Activated CD4-positive, alpha-beta T cell treated with anti-CD3 and anti-CD28 coated beads, Interleukin-2, amount 50 U/mL, for 4 hours (primary cell): Measurements from ENCODE around the gene SNX30.

Experiments used
- DNase-seq, 2 experiments: peaks; one replicate each; pipeline ENCODE4 v3.0.0-alpha.2; 2020

Gene SNX30

DNA sequence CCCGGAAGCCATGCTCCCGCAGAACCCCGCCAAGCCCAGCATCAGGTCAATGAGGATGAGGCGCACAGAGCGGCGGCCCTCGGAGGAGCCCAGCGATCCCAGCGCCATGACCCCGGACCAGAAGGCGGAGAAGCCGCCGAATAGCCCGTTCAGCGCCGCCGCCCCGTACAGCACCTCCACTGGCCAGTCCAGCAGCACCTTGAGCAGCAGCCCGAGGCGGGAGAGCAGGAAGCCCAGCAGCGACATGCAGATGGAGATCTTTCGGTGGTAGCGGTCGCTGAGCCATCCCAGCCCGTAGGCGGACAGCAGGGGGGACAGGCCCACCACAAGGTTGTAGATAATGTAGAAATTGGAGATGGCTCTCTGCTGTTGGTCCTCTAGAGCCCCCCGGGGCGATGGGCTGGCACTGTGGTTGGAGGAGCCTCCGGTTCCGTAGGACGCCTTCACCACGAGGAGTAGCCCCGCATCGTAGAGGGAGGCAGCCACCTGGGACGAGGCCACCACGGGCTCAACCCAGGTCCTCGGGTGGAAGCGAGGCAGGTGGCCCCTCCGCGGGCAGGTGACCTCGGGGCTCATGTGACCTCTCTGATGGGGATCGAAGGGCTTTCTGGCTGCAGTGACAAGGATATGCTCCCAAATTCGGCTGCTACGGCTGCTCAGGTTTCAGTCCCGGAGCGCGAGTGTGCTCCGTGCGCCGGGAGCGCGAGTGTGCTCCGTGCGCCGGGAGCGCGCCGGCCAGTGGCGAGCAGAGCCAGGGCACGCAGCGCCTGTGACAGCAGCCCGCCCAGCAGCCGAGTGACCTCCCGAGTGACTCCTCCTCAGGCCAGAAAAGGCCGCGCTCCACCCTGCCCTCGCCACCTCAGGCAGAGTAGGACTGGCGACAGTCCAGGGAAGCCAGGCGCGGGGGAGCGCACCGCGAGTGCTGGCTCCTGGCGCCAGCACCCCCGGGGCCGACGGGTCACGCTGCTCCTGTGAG lies 139.8 kb downstream of the SNX30 start, which contains the start of gene SLC46A2:
Gene SLC46A2 (minus strand): TSS at position 771 of the 976 bp plus-strand sequence. CDS start 195 bp downstream, at position 576.
- DNase-seq, result no peak

DNA sequence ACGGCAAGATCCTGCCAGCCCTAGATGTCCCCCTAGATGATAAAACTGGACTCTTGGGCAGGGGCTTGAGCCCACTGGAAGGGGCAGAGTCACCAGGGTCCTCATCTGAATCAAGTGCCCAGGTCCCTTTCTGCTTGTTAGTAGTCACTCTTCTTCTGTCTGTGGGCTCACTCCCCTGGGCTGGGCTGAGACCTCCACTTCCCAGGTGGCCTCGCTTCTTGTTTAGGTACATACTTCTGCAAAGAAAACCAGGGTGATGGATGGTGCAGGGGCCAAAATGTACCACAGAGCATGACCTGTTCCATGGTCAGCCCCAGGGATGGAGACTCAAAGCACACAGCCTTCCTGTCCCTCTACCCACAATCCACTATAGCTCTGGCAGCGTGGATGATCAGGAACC lies 141.0 kb downstream of the SNX30 start:
- DNase-seq, result no peak

DNA sequence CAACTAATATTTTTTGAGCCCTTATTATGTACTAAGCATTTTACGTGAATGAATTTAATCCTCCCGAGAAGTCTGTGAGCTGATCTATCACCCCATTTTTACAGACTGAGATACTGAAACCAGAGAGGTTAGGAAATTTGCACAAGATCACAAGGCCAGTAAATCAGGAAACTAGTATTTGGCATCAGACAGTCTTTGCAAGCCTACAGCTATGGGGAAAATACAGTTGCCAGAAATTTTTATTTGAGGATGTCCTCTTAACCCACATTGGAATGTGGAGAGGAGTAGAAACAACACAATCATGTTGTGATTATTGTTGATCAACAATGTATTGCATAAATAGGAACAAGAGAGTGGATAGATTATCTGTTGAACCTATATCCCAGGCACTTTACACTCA lies 142.4 kb downstream of the SNX30 start:
- no peak for DNase-seq

DNA sequence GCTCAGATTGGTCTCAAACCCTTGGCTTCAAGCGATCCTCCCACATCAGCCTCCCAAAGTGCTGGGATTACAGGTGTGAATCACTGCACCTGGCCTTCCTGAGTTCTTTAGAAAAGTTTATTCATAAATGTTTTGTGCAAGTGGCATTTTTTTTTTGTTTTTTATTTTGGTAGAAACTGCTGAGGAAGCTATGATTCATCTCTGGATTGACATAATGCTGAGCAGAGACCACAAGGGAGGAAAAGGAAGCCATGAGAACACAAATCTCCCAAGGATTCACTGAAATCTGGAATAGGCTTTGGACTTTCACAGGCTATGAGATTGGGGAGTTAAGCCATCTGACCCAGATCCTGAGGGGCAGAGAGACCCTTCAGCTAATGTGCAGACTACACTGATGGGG lies 143.5 kb downstream of the SNX30 start:
- DNase-seq, result no peak

DNA sequence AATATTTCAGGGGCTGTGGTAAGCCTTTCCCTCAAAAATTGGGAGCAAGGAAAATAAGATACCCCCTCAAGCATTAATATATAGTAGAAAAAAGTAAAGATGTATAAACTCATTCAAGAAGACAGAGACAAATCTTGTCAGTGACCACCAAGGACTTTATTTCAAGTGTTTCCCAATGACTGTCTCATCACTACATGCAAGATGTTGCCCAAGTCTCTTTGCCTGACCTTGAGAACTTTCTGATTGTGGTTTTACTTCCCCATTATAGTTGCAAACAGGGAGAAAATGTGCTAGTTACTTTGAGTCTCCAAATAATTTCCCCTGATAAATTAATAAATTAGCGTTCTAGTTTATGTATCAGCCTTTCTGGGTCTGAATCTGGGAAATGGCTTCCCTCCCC lies 144.1 kb downstream of the SNX30 start:
- no peak for DNase-seq

DNA sequence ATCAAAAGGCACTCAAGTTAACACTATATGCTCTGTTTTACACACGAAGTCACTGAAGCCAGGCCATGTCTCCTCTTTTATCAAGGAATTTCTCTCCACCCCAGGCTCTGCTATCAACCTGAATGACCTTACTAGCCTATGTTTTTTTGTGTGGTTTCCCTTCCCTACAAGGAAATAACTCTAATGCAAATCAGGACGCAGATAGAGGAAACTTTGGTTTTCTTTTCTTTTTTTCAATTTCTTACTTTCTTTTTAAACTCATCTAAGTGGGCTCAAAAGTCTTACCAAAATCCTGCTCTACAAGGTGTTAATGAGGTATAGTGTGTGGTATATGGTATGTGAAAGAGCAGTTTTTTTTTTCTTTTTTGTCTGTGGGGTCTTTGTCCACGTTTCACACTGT lies 145.6 kb downstream of the SNX30 start:
- DNase-seq, result no peak

DNA sequence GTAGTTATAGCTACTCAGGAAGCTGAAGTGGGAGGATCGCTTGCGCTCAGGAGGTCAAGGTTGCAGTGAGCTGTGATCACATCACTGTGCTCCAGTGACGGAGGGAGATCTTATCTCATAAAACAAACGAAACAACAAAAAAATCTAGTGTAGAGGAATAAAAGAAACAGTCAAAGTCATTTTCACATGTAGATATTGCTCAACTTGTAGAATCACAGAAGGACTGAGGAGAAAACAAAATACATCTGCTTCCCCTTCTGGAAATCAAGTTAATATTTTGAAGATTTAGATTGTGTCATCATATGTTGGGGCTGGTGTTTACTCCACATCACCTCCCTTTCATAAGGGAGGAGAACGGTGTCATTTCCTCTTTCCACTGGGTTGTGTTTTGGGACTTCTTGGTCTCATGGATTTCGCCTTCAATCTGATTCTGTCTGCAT lies 148.3 kb downstream of the SNX30 start:
- no peak for DNase-seq

DNA sequence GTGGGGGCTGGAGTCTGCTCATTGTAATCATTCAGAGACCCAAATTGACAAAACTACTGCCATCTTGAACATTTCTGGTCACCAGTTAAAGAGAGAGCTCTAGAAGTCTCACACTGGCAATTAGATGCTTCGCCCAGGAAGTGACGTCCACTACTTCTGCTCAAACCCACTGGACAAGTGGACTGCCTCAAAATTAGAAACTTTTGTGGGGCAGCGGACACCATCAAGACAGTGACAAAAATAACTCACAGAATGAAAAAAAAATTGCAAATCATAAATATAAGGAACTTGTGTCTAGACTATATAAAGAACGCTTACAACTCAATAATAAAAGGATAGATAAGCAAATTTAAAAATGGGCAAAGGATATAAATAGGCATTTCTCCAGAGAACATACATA lies 149.9 kb downstream of the SNX30 start:
- DNase-seq, result no peak

DNA sequence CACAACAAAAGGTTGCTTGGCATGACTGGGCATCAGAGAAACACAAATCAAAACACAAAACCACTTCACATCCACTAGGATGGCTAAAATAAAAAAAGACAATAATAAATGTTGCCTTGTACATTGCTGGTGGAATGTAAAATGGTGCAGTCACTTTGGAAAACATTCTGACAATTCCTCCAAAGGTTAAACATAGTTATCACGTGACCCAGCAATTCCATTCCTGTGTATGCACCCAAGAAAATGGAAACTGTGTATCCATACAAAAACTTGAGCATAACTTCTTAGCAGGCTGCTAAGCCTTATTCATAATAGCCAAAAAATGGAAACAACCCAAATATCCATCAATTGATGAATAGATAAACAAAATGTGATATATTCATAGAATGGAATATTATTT lies 150.3 kb downstream of the SNX30 start:
- DNase-seq, result no peak

DNA sequence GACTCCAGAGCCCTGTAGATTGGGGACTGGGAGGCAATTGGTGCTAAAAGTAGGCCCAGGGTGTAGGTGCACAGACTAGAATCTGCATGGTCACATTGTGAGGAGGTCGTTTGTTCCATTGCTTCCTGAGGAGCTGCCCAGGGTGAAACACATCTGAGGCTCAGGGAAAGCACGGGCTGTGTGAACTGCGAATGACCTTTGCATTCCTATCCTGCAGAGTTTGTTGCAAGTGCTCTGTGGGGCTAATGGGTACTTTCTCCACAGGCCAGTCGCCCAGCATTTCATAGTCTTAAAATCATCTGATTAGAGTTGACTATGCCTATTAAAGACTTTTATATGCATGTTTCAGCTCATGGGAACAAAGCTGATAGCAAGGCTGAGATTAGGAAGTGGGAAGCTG lies 154.5 kb downstream of the SNX30 start:
- no peak for DNase-seq

DNA sequence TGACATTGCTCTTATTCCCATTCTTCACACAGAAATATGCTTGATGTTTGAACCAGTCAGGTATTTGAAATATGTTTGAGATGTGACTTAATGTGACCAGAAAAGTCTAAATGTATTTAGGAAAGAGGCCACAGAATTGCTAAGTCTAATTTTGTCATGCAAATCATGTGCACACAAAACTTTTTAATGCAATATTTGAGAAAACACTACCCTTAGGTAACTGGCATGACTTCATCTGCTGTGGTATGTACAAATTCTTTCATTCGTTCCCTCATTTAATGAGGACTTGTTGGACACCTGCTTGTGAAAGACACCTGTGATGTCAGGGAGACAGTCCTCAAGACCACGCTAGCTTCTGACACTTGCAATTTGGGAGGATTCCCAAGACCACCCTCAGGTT lies 161.2 kb downstream of the SNX30 start:
- DNase-seq, result no peak

DNA sequence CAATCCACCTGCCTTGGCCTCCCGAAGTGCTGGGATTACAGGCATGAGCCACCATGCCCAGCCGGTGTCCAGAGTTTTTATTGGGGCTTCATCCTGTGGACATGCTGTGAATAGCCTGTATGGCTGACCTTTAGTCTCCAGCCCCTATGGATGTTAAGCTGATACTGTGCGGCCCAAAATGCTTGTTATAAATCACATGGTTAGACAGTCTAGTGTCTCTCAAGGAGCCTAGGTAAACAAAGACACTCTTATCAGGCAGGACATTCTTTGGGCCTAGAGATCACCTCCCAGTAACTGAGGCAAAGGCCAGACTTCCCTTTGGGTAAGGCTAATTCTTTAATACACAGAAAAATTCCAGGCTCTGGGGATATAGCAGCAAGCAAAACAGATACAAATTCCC lies 162.1 kb downstream of the SNX30 start:
- DNase-seq, result no peak

DNA sequence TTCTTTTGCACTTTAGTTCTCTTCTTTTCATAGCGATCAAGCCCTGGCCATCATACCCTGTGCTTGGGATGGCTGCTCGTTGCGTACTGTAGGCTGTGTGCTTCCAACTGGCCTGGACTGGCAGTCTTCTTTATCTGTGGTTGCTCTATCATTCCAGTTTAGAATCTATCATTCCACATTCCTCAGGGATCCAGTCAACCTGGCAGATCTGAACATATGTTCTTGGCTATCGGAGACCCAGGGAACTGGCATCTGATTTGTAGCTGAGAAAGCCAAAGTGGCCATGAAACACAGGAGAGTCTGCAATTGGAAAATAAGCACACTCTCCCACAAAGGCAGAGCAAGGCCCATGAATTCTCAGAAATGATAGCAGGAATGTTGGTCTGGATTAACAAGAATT lies 162.8 kb downstream of the SNX30 start:
- DNase-seq, result no peak

DNA sequence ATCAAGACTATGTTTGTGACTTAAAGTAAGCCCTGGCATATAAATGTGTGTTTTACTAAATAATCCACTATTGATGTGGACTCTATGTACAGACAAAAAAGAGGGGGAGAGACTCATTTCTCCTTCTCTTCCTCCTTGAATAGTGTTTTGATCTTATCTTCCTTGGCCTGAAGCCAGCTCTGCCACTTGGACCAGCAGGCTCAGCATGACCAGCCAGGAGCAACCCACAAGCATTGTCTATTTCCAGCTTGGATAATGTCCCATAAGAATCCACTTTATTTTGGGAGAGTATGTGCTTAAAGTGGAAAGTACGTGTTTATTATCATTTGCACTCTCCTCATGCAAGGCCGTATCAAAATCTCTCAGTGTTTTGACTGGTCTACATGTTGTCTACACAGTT lies 164.0 kb downstream of the SNX30 start:
- DNase-seq, result no peak

DNA sequence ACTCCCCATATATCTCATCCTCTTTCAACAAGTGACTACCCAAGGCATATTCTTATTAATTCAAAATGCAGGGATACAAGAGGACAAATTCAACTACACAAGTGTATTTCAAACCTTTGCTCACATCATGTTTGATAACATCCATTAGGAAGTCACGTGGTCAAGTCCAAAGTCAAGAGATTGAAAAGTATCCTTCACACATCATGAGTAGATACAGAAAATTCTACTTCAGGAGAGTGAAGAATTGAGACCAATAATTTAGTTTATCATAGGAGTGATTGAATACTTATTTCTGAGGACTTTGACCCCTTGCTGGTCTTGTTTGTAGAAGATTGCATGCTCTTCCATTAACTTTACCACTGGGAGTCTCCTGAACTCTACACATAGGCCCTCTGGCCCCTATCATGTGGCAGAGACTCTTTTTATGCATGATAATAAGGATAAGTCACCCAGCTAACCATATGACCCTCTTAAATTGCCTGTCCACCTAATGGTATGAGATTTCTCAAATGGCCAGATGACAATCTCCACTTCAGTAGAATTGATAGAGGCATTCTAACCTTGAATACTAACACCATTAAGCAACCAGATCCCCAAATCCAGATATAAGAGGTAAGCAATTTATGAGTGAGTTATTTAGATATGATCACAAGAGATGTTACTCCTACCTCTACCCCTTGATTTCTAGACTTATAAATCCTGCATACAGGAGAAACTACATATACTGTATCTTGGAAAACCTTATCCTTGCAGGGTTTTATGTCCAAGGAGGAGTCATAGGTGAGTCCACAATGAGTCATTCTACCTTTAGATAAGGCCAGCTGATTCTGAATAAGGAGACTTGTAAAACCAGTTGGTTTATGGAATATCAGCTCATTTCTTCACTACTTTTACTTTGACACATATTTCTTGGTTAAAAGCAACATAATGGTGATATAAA lies 166.8 kb downstream of the SNX30 start:
- no peak for DNase-seq

DNA sequence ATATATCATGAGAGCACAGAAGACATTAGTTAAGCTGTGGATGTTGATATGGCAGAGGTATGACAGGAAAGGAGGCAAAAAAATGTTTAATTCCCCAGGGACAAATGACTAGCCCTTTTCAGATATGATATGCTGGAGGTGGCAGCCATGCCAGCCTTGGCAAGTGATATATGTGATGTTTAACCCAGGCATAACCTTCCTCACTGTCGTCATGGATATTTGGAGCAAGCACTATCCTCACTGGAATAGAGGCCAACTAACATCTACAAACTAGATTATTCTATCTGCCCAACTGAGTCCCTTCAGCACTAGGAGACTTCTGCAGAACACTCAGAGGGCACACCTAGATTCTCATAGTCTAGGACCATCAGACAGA lies 167.4 kb downstream of the SNX30 start:
- DNase-seq, result no peak

DNA sequence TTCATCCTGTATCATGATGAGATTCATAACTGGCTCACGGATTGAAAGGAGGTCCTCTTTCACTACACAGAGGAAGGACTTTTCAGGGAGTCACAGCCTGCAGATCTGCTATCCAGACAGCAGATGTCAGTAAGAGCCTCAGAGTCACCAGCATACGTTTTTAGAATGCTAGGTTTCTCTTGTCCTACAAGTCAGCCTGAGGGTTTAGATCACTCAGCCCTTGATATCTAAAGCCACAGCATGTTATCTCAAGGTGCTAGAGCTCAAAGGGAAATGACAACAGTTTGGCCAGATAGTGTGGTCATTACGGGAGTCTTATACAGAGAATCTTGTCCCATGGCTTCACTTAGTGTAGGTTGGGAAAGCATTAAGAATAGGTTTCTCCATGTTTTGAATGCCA lies 171.0 kb downstream of the SNX30 start:
- no peak for DNase-seq
